Panc1 (cell line): ENCODE measurements around the gene GLIS1. TPM values are rescaled to one million over a fixed set of nuclear protein-coding genes. Genes with fewer than 3 reads are reported as not detected.

Source experiments
- ATAC-seq: fragments of 200-7000 bp; cut with Tn5 transposase; 2 replicates; pipeline ENCODE4 v1.9.1; 2020; ENCODE audit warnings: mild to moderate bottlenecking, moderate library complexity
- BruUV-seq: library from RNA; stranded (reverse); fragments of 400-500 nt; replicated peaks from 2 replicates; lab custom pipeline; 2021; lab: Mats Ljungman, UMichigan
- CTCF ChIA-PET: fragments of 300-600 bp; sonication (Branson Sonifier 250); formaldehyde crosslinking; loops from one replicate; lab custom pipeline; 2022; ENCODE audit warnings: antibody characterized with exemption; lab: Charles Lee
- POLR2A ChIA-PET: fragments of 300-600 bp; sonication (Branson Sonifier 250); formaldehyde crosslinking; loops from one replicate; lab custom pipeline; 2022; ENCODE audit warnings: antibody characterized with exemption; lab: Charles Lee
- DNase-seq: peaks from one replicate; pipeline ENCODE4 v3.0.0-alpha.2; 2010; ENCODE audit warnings: low read depth, low spot score
- H3K27ac ChIP-seq: 2 replicates; pipeline ENCODE4 v1.5.1; 2011; ENCODE audit warnings: mild to moderate bottlenecking, low read length, inconsistent platforms
- H3K27me3 ChIP-seq: fragments of 200-500 bp; sonication (Bioruptor generic); 2 replicates; pipeline ENCODE4 v1.6.0; 2014; ENCODE audit warnings: low read length, inconsistent platforms; ENCODE audit not compliant: control insufficient read depth, insufficient read depth
- H3K36me3 ChIP-seq: fragments of 200-500 bp; sonication (Bioruptor generic); 2 replicates; pipeline ENCODE4 v1.5.1; 2014; ENCODE audit warnings: inconsistent platforms, mild to moderate bottlenecking, low read length, moderate library complexity; ENCODE audit not compliant: control insufficient read depth, insufficient read depth
- H3K4me1 ChIP-seq: 2 replicates; pipeline ENCODE4 v1.5.1; 2011; ENCODE audit warnings: inconsistent platforms, mild to moderate bottlenecking, low read length, moderate library complexity; ENCODE audit not compliant: control insufficient read depth, insufficient read depth
- H3K4me3 ChIP-seq, 2 experiments: 2 replicates each; pipeline ENCODE4 v1.5.1; 2011 to 2012; ENCODE audit warnings: low read depth in 2 of 2, low read length in 2 of 2, mild to moderate bottlenecking in 2 of 2, inconsistent platforms in 1 of 2, moderate library complexity in 1 of 2
- H3K9me3 ChIP-seq: fragments of 200-500 bp; sonication (Bioruptor generic); 2 replicates; pipeline ENCODE4 v1.5.1; 2014; ENCODE audit warnings: low read depth, mild to moderate bottlenecking, inconsistent platforms, low read length, moderate library complexity; ENCODE audit not compliant: control insufficient read depth, insufficient read depth
- POLR2AphosphoS5 ChIP-seq: IDR thresholded peaks from 2 replicates; pipeline ENCODE4 v1.6.1; 2012; ENCODE audit warnings: mild to moderate bottlenecking, low read depth, low read length, moderate library complexity
- SIN3A ChIP-seq: IDR thresholded peaks from 2 replicates; pipeline ENCODE4 v1.6.1; 2012; ENCODE audit warnings: low read depth, mild to moderate bottlenecking, low read length, moderate library complexity, borderline replicate concordance; ENCODE audit not compliant: insufficient read depth
- TCF7L2 ChIP-seq: IDR thresholded peaks from 2 replicates; pipeline ENCODE4 v1.6.1; 2011; ENCODE audit warnings: mild to moderate bottlenecking, low read depth, low read length, inconsistent platforms
- in situ Hi-C: cut with HindIII; loops from 2 replicates; pipeline ENCODE4 v1.10.0; 2016; ENCODE audit warnings: low sequenced_read_pairs, low pct_unique_long_range_greater_than_20kb
- intact Hi-C: fragments of 100-400 bp; cut with micrococcal nuclease; formaldehyde crosslinking; loops from one replicate; pipeline ENCODE4 v1.10.0; 2022; ENCODE audit not compliant: unreplicated experiment
- total RNA-seq: library from RNA; stranded (reverse); gene quantifications from one replicate; pipeline ENCODE4 v1.2.1, GENCODE V29; 2021; ENCODE audit not compliant: unreplicated experiment
- TF ChIP-seq, protein P1 (sequence below): fragments of 450-650 bp; IDR thresholded peaks from 2 replicates; pipeline ENCODE4 v1.5.1; 2017; ENCODE audit warnings: mild to moderate bottlenecking
- TF ChIP-seq, protein P2 (sequence below), 2 experiments: IDR thresholded peaks; 2 replicates each; pipeline ENCODE4 v1.6.1; 2011 to 2012; ENCODE audit warnings: low read depth in 2 of 2, control low read depth in 1 of 2, low read length in 1 of 2, mild to moderate bottlenecking in 1 of 2, moderate library complexity in 1 of 2; ENCODE audit not compliant: insufficient read depth in 1 of 2

Gene GLIS1
- total RNA-seq, 1 experiment from 2014 or later: 0.28 TPM

DNA sequence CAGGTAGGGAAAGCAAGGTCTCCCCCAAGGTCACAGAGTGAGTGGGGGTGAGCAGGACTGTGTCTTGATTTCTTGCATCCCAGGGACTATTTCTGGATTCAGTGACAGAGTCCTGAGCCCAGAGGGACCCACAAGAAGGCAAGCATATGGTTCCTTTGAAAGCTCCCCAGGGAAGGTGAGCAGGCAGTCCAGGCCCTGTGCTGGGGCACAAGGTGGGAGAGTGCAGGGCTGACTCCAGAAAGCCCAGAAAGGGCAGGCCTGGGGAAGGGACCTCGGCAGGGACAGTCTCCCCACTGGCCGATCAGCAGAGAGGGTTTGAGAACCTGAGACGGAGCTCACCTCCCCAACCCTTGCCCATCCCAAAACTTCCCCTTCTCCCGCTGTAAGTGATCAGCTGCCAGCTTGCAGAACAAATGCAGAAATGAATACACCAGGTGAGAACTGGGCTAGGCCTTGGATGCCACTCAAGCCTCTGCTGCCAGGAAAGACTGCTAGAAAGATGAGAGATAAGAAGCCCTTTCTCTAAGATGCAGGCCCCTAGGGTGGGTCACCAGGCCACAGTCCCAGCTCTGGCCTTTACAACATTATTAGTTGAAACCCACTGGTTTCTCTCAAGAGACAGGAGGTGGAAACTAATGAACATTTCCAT lies 121.0 kb downstream of the GLIS1 start:
- intact Hi-C loops: no loop called here
- H3K27me3 ChIP-seq: no peaks in the 10 kb centered on the region
- no peaks in the 10 kb centered on the region for H3K36me3 ChIP-seq
- POLR2A ChIA-PET: no interaction called here
- CTCF ChIA-PET: no interaction called here
- no peaks in the 10 kb centered on the region for H3K4me1 ChIP-seq
- in situ Hi-C loops: no loop called here
- no peak for DNase-seq
- H3K4me3 ChIP-seq: no peak overlapping the region
- no peaks in the 10 kb centered on the region for H3K9me3 ChIP-seq
- ATAC-seq: no peak
- H3K27ac ChIP-seq: no peak overlapping the region
- TF ChIP-seq, protein P1, sequence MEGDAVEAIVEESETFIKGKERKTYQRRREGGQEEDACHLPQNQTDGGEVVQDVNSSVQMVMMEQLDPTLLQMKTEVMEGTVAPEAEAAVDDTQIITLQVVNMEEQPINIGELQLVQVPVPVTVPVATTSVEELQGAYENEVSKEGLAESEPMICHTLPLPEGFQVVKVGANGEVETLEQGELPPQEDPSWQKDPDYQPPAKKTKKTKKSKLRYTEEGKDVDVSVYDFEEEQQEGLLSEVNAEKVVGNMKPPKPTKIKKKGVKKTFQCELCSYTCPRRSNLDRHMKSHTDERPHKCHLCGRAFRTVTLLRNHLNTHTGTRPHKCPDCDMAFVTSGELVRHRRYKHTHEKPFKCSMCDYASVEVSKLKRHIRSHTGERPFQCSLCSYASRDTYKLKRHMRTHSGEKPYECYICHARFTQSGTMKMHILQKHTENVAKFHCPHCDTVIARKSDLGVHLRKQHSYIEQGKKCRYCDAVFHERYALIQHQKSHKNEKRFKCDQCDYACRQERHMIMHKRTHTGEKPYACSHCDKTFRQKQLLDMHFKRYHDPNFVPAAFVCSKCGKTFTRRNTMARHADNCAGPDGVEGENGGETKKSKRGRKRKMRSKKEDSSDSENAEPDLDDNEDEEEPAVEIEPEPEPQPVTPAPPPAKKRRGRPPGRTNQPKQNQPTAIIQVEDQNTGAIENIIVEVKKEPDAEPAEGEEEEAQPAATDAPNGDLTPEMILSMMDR: no peak
- BruUV-seq: no TSS peak

DNA sequence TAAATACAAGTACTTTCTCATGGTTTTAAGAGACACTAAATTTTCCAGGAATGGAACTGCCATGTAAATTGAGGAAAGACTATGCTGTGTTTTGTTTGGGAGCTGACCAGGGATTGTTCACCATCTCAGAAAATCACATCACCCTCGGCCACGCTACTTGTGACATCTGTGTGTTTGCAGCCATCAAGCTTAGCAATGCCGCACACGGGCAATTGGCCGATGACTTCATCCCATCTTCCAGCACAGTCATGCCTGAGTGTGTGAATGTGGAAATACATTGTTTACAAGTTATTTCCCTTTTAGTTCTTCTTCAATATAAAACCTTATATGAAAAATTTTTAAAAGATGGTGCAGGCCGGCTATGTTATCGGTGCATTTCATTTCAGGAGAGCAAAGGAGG lies 121.6 kb downstream of the GLIS1 start:
- BruUV-seq: no TSS peak
- ChIA-PET POLR2A (no interaction called here), CTCF (no interaction called here)
- H3K27me3 ChIP-seq: no peaks in the 10 kb centered on the region
- ATAC-seq (no peak), DNase-seq (no peak)
- no peaks in the 10 kb centered on the region for H3K36me3 ChIP-seq
- in situ Hi-C loops (no loop called here), intact Hi-C loops (no loop called here)
- H3K9me3 ChIP-seq: no peaks in the 10 kb centered on the region
- no peak overlapping the region for H3K27ac ChIP-seq
- no peaks in the 10 kb centered on the region for H3K4me1 ChIP-seq
- TF ChIP-seq SIN3A (no peak), TCF7L2 (no peak), POLR2AphosphoS5 (no peak)
- TF ChIP-seq, protein P1: no peak
- TF ChIP-seq, protein P2, sequence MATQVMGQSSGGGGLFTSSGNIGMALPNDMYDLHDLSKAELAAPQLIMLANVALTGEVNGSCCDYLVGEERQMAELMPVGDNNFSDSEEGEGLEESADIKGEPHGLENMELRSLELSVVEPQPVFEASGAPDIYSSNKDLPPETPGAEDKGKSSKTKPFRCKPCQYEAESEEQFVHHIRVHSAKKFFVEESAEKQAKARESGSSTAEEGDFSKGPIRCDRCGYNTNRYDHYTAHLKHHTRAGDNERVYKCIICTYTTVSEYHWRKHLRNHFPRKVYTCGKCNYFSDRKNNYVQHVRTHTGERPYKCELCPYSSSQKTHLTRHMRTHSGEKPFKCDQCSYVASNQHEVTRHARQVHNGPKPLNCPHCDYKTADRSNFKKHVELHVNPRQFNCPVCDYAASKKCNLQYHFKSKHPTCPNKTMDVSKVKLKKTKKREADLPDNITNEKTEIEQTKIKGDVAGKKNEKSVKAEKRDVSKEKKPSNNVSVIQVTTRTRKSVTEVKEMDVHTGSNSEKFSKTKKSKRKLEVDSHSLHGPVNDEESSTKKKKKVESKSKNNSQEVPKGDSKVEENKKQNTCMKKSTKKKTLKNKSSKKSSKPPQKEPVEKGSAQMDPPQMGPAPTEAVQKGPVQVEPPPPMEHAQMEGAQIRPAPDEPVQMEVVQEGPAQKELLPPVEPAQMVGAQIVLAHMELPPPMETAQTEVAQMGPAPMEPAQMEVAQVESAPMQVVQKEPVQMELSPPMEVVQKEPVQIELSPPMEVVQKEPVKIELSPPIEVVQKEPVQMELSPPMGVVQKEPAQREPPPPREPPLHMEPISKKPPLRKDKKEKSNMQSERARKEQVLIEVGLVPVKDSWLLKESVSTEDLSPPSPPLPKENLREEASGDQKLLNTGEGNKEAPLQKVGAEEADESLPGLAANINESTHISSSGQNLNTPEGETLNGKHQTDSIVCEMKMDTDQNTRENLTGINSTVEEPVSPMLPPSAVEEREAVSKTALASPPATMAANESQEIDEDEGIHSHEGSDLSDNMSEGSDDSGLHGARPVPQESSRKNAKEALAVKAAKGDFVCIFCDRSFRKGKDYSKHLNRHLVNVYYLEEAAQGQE (IDR thresholded peaks at IDR 0.05; ENCODE audit: insufficient read depth in 1 of 2, low read depth in 2 of 2, low read length in 1 of 2): no peak
- no peak overlapping the region for H3K4me3 ChIP-seq
